ENCODE results near the gene NTM. TPM values are rescaled to one million over a fixed set of nuclear protein-coding genes. Genes with fewer than 3 reads are reported as not detected.

NTM gene
- total and polyA plus RNA-seq, 2 donors (not counting 3 experiments of a cell fraction or from before 2014, with no cell fraction given), result 1.00 to 1.1 TPM

DNA sequence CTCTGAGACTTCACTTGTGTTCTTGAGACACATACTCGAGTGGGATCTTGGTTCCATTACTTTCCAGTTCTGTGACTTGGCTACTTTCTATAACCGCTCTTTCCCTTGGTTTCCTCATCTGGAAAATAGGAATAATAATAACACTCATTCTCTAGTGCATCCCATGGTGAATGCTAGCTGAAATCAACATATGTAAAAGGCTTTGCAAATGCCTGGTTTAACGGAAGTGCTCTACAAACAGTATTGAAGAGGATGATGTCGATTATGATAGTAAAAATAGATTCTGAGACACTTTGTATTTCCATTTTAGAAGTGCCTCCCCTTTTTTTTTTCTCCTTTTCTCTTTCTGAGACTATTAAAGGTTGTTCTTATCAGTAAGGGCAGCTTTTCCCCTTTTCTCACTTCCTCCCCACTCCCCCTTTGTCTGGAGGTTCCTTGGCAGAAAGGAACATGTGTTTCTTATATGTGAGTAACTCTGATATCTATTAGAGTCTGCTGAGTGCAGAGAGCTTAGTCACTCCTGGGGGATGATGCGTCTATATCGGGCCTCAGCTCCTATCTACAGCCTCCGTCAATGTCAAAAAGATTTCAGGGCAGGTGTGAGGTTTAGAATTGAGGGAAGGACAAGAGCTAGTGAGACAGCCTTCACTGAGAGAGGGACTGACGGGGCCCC is 489.3 kb downstream of the NTM start:
- Histone ChIP-seq H3K9me1 (replicated peaks; ENCODE audit: control insufficient read depth, extremely low read depth, insufficient read depth, low read length) (no peaks in the 10 kb centered on the region), H3K4me2 (ENCODE audit: insufficient read depth, low read length) (peak overlapping the region; percentile 18), H3K27ac (ENCODE audit: insufficient read depth, low read depth, low read length) (peak overlapping the region; percentile 93), H3K9ac (replicated peaks; ENCODE audit: extremely low read depth, insufficient read depth, low read length) (peak overlapping the region; percentile 41), H3K36me3 (ENCODE audit: control insufficient read depth in 2 of 2, extremely low read depth in 1 of 2, insufficient read depth in 2 of 2, low read length in 2 of 2) (no peaks in the 10 kb centered on the region), H3K4me3 (replicated peaks in 1 of 3; ENCODE audit: insufficient read depth in 1 of 3, low read depth in 1 of 3, low read length in 3 of 3) (no peak overlapping the region), H3K9me3 (replicated peaks; ENCODE audit: control insufficient read depth, insufficient read depth, low read length) (no peaks in the 10 kb centered on the region), H4K20me1 (replicated peaks; ENCODE audit: control insufficient read depth, extremely low read depth, insufficient read depth, low read length) (no peaks in the 10 kb centered on the region), H3K27me3 (ENCODE audit: control insufficient read depth in 2 of 2, insufficient read depth in 2 of 2, low read length in 2 of 2) (no peaks in the 10 kb centered on the region), H3K4me1 (ENCODE audit: control insufficient read depth, extremely low read depth, insufficient read depth, low read length) (peaks cover 54% of the 10 kb centered on the region), H3K79me2 (ENCODE audit: control insufficient read depth, insufficient read depth, low read length) (no peaks in the 10 kb centered on the region), H2AFZ (ENCODE audit: low read depth, low read length) (peak overlapping the region; percentile 65)
- FAIRE-seq (peak; percentile 79), DNase-seq (ENCODE audit: low read depth, low spot score) (peak; percentile 90)
- ChIA-PET POLR2A (interaction anchor here (1.2 kb wide), 1 partner anchor 111 kb away, joined by 4 read pairs; no protein-coding TSS in a partner anchor), CTCF (interaction anchor here (0.9 to 7.6 kb wide), 9 partner anchors 9 to 267 kb away, joined by 3 to 70 read pairs (median 3); no protein-coding TSS in a partner anchor)
- dilution Hi-C loops (cut with MboI; ENCODE audit: extremely low pct_ligation_motif_present, low sequenced_read_pairs) (loop anchor here (5.0 kb wide), 1 partner anchor 102 kb away; no protein-coding TSS in a partner anchor), intact Hi-C loops (cut with micrococcal nuclease) (loop anchor here (1.0 kb wide), 2 partner anchors 111 to 213 kb away; no protein-coding TSS in a partner anchor)
- no TSS peak for BruUV-seq (replicated peaks)
- TF ChIP-seq JUN (IDR thresholded peaks at IDR 0.05; ENCODE audit: borderline replicate concordance, insufficient read depth, insufficient read length, low read depth) (peak; percentile 23), MYC (IDR thresholded peaks at IDR 0.05; ENCODE audit: low read depth, low read length) (no peak), GATA2 (IDR thresholded peaks at IDR 0.05; ENCODE audit: insufficient read depth, insufficient read length, low read depth, low read length) (peak; percentile 95), FOS (IDR thresholded peaks at IDR 0.05; ENCODE audit: borderline replicate concordance, insufficient read depth, low read length) (peak; percentile 92), POLR2AphosphoS5 (IDR thresholded peaks at IDR 0.05; ENCODE audit: insufficient read depth, low read depth, low read length) (peak; percentile 54)

DNA sequence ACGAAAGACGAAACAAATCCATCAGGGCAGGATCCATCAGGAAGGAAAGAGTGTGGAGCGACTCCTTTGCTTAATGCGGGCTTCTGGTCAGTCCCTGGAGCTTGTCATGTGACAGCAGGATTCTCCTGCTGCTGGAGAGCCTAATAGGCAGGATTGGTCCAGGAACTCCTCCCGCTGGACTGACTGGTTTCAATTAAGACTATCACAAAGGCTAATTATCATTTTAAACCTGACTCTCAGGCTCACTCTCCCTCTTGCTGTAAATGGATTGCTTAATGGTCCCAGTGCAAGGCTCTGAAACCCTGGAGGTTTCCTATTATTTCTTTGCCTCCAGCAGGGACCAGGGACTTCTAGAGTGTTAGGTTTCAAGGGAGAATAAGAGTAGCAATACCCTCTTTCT is 493.8 kb downstream of the NTM start:
- intact Hi-C loops (cut with micrococcal nuclease), result loop anchor here (2.0 kb wide), 2 partner anchors 53 to 209 kb away; no protein-coding TSS in a partner anchor
- Histone ChIP-seq H3K4me3 (replicated peaks in 1 of 3; ENCODE audit: insufficient read depth in 1 of 3, low read depth in 1 of 3, low read length in 3 of 3) (no peak overlapping the region), H3K4me2 (ENCODE audit: insufficient read depth, low read length) (peak overlapping the region; percentile 79), H3K9me1 (replicated peaks; ENCODE audit: control insufficient read depth, extremely low read depth, insufficient read depth, low read length) (no peaks in the 10 kb centered on the region), H3K36me3 (ENCODE audit: control insufficient read depth in 2 of 2, extremely low read depth in 1 of 2, insufficient read depth in 2 of 2, low read length in 2 of 2) (no peaks in the 10 kb centered on the region), H3K9me3 (replicated peaks; ENCODE audit: control insufficient read depth, insufficient read depth, low read length) (no peaks in the 10 kb centered on the region), H3K9ac (replicated peaks; ENCODE audit: extremely low read depth, insufficient read depth, low read length) (no peak overlapping the region), H3K79me2 (ENCODE audit: control insufficient read depth, insufficient read depth, low read length) (no peaks in the 10 kb centered on the region), H2AFZ (ENCODE audit: low read depth, low read length) (peak overlapping the region; percentile 78), H3K27me3 (ENCODE audit: control insufficient read depth in 2 of 2, insufficient read depth in 2 of 2, low read length in 2 of 2) (no peaks in the 10 kb centered on the region), H3K27ac (ENCODE audit: insufficient read depth, low read depth, low read length) (peak overlapping the region; percentile 40), H4K20me1 (replicated peaks; ENCODE audit: control insufficient read depth, extremely low read depth, insufficient read depth, low read length) (no peaks in the 10 kb centered on the region), H3K4me1 (ENCODE audit: control insufficient read depth, extremely low read depth, insufficient read depth, low read length) (peaks cover 50% of the 10 kb centered on the region)
- no TSS peak for BruUV-seq (replicated peaks)
- dilution Hi-C loops (cut with MboI; ENCODE audit: extremely low pct_ligation_motif_present, low sequenced_read_pairs), result no loop called here
- TF ChIP-seq POLR2A (IDR thresholded peaks at IDR 0.05; ENCODE audit: low read depth, low read length), result no peak
- TF ChIP-seq MYC (IDR thresholded peaks at IDR 0.05; ENCODE audit: low read depth, low read length), result no peak
- TF ChIP-seq EZH2 (IDR thresholded peaks at IDR 0.05; ENCODE audit: borderline replicate concordance, low read depth, low read length, severe bottlenecking), result no peak
- TF ChIP-seq JUN (IDR thresholded peaks at IDR 0.05; ENCODE audit: borderline replicate concordance, insufficient read depth, insufficient read length, low read depth), result no peak
- no peak for TF ChIP-seq MAX (IDR thresholded peaks at IDR 0.05; ENCODE audit: insufficient read depth, insufficient read length)
- TF ChIP-seq FOS (IDR thresholded peaks at IDR 0.05; ENCODE audit: borderline replicate concordance, insufficient read depth, low read length), result no peak
- TF ChIP-seq POLR2AphosphoS5 (IDR thresholded peaks at IDR 0.05; ENCODE audit: insufficient read depth, low read depth, low read length), result no peak
- TF ChIP-seq, protein P1, sequence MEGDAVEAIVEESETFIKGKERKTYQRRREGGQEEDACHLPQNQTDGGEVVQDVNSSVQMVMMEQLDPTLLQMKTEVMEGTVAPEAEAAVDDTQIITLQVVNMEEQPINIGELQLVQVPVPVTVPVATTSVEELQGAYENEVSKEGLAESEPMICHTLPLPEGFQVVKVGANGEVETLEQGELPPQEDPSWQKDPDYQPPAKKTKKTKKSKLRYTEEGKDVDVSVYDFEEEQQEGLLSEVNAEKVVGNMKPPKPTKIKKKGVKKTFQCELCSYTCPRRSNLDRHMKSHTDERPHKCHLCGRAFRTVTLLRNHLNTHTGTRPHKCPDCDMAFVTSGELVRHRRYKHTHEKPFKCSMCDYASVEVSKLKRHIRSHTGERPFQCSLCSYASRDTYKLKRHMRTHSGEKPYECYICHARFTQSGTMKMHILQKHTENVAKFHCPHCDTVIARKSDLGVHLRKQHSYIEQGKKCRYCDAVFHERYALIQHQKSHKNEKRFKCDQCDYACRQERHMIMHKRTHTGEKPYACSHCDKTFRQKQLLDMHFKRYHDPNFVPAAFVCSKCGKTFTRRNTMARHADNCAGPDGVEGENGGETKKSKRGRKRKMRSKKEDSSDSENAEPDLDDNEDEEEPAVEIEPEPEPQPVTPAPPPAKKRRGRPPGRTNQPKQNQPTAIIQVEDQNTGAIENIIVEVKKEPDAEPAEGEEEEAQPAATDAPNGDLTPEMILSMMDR (IDR thresholded peaks at IDR 0.05; ENCODE audit: extremely low read depth in 1 of 2, insufficient read depth in 1 of 2, low read depth in 1 of 2, low read length in 2 of 2), result no peak
- no peak for TF ChIP-seq GATA2 (IDR thresholded peaks at IDR 0.05; ENCODE audit: insufficient read depth, insufficient read length, low read depth, low read length)
- FAIRE-seq (peak; percentile 21), DNase-seq (ENCODE audit: low read depth, low spot score) (peak; percentile 36)
- POLR2A ChIA-PET, result no interaction called here
- CTCF ChIA-PET, result interaction anchor here (1.0 to 10.0 kb wide), 9 partner anchors 9 to 1077 kb away, joined by 3 to 323 read pairs (median 6); no protein-coding TSS in a partner anchor

All from endothelial cell of umbilical vein (primary cell).